HG02943 (cell line): ENCODE measurements around the gene CCNG1.
A peak's percentile ranks its signal among the peaks of the same experiment; 100 is the strongest.
"Not testable (repeated sequence)": the region's sequence is repeated elsewhere in the genome, so short reads cannot be mapped to it uniquely, and the experiment has no call there.

Experiments
- ATAC-seq: cut with Tn5 transposase; IDR thresholded peaks from one replicate; pipeline ENCODE4 v1.9.1; 2021; ENCODE audit warnings: mild to moderate bottlenecking, low read depth, moderate library complexity; ENCODE audit not compliant: unreplicated experiment

CCNG1 gene

GRCh38 chr5:163437309-163438182, at the start of gene CCNG1:
Gene CCNG1, plus strand, starts transcription at chr5:163437595. Its CDS starts 1,662 bp downstream, at chr5:163439257.
- ATAC-seq = peak; percentile 97

DNA sequence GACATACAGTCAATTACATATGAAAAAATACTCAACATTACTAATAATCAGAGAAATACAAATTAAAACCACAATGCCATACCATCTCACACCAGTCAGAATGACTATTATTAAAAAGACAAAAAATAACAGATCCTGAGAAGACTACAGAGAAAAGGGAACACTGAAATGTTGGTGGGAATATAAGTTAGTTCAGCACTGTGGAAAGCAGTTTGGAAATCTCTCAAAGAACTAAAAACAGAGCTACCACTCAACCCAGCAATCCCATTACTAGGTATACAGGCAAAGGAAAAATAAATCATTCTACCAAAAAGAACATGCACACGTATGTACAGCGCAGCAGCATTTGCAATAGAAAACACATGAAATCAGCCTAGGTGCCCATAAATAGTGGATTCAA, 41.6 kb upstream of the CCNG1 start:
- no peak for ATAC-seq

- ATAC-seq = not testable (repeated sequence)
Measured at GRCh38 chr5:163396818-163397340, 40.5 kb upstream of the CCNG1 start.

DNA sequence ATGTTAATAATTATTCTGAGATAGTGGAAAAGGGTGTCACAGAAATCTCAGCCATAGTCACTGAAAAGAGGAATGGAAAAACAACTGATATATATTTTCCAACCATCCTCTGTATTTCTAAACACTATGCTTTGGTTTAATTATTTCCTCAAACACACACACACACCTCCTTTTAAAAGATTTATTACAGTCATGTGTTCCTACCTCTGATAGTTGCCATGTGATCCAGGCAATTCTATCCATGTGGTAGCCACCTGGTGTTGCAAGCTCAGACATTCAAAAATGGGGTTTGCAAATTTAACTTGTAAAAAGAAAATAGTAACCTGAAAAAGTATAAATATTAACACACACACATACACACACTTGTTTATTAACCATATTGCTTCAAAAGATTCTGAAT, 40.0 kb upstream of the CCNG1 start:
- no peak for ATAC-seq

- no peak for ATAC-seq
Measured at GRCh38 chr5:163399923-163400322, 37.5 kb upstream of the CCNG1 start.

DNA sequence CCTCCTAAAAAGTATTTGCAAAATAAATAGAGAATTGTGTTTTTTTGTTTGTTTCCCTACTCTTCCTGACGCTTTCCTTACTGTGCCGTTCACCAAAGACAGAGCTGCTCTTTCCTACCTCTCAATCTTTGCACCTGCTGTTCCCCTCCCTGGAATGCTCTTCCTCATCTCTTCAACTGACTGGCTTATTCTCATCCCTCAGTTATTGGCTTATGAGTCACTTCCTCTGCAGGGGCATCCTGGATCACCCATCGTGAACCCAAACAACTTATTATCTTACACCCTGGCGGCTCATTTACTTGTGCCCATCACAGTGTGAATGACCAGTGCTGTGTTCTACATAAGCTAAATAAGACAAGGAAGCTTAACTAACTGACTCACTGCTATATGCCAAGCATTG, 36.1 kb upstream of the CCNG1 start:
- no peak for ATAC-seq

DNA sequence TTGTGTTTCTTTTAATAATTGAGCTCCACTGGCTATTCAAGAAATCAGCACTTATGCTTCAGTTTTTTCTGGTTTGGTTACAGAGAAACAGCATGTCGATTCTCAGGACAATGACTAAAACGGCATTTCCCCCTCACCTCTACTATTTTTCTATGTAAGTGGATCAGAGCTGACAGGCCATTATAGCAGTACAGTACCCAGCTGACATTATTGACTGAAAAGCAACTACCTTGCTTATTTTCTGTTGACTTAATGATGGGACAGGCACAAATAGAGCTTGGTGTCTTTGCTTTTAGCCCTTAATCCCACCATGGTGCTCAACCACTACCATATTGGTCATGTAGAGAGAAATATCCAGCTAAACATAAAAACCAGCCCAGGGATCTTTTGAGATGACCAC, 35.4 kb upstream of the CCNG1 start:
- no peak for ATAC-seq

DNA sequence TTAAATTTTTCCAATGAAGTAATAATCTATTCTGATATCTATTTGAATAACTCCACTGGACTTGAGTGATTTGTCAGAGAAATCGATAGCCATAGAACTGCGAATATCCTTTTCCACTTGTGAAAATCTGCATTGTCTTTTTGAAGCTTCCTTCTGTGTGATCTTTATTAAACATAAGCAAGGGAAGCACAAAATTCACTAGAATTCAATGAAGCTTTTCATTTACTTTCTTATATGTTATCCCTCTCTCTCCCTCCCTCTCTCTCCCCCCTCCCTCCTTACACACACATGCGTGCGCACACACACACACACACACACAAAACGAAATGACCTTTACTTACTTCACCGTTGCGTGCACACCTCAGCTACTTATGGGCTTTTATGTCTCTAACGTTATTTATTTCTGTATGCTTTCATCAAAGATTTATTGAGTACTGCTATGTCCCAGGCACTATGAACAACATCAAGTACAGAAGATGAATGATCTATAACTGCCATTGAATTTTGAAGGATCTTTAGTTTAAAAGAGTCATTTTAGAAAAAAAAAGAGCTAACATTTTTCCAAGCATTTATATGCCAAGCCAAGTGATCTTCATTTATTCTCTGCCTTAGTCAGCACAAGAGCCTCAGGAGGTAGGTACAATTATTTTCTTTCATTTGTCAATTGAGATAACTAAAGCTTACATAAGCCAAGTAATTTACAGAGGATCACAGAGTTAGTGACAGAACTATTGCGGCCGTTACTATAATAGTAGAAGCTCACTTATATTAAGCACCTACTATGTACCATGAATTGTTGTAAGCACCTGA, 32.8 kb upstream of the CCNG1 start:
- ATAC-seq = no peak

DNA sequence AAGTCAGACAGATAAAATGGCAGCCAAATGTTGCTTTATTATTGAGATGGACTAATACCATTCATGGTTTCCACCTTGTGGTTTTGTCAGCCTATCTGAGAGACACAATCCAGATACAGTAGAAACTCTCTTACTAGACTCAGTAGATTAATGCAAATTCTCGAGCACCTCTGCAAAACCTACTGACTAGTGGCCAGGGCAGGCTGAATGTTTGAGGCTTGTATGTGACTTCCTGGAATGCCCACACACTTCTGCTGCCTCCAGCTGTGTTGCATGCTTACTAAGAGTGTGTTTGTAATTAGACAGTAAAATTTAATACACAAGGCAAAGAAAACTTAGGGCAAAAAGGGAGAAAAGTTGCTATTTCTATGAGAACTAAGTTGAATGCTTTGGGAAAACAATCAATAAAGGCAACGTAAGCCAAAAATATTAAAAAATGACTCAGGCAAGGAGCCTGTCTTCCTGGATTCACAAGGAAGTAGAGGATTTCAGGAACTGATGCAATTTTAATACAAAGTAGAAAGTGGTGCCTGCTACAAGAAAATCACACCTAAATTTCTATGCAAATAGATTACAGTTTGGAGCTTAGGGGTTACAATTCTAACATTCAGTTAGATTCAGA, 30.2 kb upstream of the CCNG1 start:
- peak; percentile 78 for ATAC-seq

GRCh38 chr5:163408311-163408923, 29.0 kb upstream of the CCNG1 start:
- ATAC-seq = peak; percentile 71

GRCh38 chr5:163409384-163409783, 28.0 kb upstream of the CCNG1 start:
- no peak for ATAC-seq

- no peak for ATAC-seq
Measured at GRCh38 chr5:163410505-163410904, 26.9 kb upstream of the CCNG1 start.

DNA sequence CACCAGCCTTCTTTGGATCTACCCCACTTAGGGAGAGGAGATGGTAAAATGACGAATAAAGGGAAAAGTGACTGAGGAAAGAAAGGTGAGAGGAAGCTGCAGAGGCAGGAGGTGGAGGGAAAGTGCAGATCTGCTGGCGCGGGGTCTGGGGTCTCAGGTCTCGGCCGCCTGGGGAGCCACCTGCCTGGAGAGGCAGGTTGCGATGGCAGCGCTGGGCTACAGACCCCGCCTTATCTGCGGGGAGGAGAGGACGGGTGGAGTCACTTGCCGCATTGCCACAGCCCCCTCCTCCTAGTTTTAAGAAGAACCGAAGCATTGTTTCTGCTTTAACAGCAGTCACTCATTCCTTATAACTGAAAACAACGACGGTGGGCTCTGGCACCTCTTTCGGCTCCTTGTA, 21.7 kb upstream of the CCNG1 start:
- not testable (repeated sequence) for ATAC-seq

GRCh38 chr5:163424836-163425235, 12.6 kb upstream of the CCNG1 start:
- no peak for ATAC-seq

GRCh38 chr5:163426128-163426527, 11.3 kb upstream of the CCNG1 start:
- ATAC-seq = not testable (repeated sequence)

DNA sequence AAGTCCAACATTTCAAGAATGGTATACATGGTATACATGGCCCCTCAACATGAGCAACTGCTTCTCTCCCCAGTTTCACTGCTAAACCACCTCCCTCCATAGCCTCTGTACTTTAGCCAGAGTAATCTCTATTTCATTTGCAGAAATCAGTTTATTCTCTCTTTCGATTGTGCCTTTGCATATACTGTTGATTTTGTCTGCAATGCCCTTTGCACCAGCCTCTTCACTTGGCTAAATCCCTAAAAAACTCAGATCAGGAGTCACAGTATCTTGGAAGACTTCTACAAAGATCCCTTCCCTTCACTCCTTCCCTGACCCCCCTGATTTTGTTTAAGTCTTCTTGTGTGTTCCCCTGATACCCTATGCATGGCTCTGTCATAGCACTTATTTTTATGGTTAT, 4.9 kb upstream of the CCNG1 start:
- no peak for ATAC-seq

- no peak for ATAC-seq
Measured at GRCh38 chr5:163433271-163433670, 4.1 kb upstream of the CCNG1 start.

GRCh38 chr5:163434401-163434866, 3.0 kb upstream of the CCNG1 start:
- no peak for ATAC-seq

DNA sequence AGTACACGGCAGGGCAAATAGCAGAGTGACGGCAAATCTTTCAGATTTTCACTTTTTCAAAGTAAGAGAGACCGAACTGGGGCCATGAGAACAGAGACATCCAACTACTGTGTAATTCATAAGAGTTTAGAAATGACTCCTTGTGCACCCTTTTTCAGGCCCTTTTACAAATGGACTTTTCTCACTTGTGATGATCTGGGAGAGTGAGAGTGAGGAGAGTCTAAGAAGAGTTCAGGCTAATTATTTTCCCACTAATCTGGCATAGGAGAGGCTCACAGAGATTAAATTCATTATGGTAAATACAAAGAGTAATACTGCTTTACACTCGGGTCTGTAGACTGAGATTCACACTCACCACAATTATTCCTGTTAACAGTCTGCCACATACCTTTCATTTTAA, 880 bp upstream of the CCNG1 start:
- ATAC-seq = no peak

GRCh38 chr5:163437011-163437308, 435 bp upstream of the CCNG1 start:
- ATAC-seq = no peak

DNA sequence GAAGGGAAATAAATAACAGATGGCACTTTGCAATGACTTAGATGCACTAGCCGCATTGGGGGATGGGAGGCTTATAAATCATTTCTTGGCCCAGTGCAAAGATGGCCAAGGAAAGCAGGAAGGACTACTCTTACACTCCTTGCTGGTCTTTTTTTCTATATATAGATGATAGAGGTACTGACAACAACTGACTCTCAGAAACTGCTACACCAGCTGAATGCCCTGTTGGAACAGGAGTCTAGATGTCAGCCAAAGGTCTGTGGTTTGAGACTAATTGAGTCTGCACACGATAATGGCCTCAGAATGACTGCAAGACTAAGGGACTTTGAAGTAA, 1.7 kb downstream of the CCNG1 start:
- no peak for ATAC-seq
